Measurements from ENCODE around the gene FAM193B. TPM values are rescaled to one million over a fixed set of nuclear protein-coding genes. Genes with fewer than 3 reads are reported as not detected.
"Not testable (repeated sequence)": the region's sequence is repeated elsewhere in the genome, so short reads cannot be mapped to it uniquely, and the experiment has no call there.

FAM193B gene
- total and polyA plus RNA-seq, 9 of the 15 experiments (the other 6 are each of a cell fraction or from before 2014, with no cell fraction given) = 4.4 to 76.4 (median 37.3) TPM

GRCh38 chr5:177565046-177565445 is 10.7 kb upstream of the FAM193B start (continued):
- TF ChIP-seq HBP1 (CRISPR knock-in tag; IDR thresholded peaks at IDR 0.05) (no peak), NFRKB (IDR thresholded peaks at IDR 0.05; ENCODE audit: low read depth) (no peak), NFE2L1 (tag; IDR thresholded peaks at IDR 0.05; ENCODE audit: borderline replicate concordance, low read depth) (peak; percentile 62; the same call in 1 of the 2 replicates), NR3C1 (CRISPR knock-in tag; IDR thresholded peaks at IDR 0.05) (no peak)

GRCh38 chr5:177559446-177559941 is 5.1 kb upstream of the FAM193B start:
- H2AFZ ChIP-seq (ENCODE audit: low read depth, low read length); FAIRE-seq; H3K9ac ChIP-seq (ENCODE audit: insufficient read depth in 1 of 2, low read depth in 2 of 2, low read length in 2 of 2); H3K36me3 ChIP-seq (ENCODE audit: control insufficient read depth, insufficient read depth, low read length); DNase-seq (ENCODE audit: extremely low read depth in 1 of 4, low spot score in 3 of 4); H3K27me3 ChIP-seq (ENCODE audit: control insufficient read depth in 2 of 2, insufficient read depth in 2 of 2, low read length in 2 of 2); H4K20me1 ChIP-seq (replicated peaks; ENCODE audit: control insufficient read depth, insufficient read depth, low read length); ATAC-seq; in situ Hi-C loops (cut with MboI); H3K9me1 ChIP-seq (ENCODE audit: control insufficient read depth, insufficient read depth, low read length); H3K4me3 ChIP-seq; H3K27ac ChIP-seq (ENCODE audit: extremely low read depth, low read depth, low read length); BruUV-seq (replicated peaks); H3K9me3 ChIP-seq (replicated peaks; ENCODE audit: control insufficient read depth, insufficient read depth, low read depth, low read length); intact Hi-C loops (cut with micrococcal nuclease); CTCF ChIA-PET (ENCODE audit: low intra/inter-chr PET ratio); H3K4me2 ChIP-seq (ENCODE audit: insufficient read depth, low read length); H3K79me2 ChIP-seq (ENCODE audit: control insufficient read depth, insufficient read depth, low read length): not testable (repeated sequence)
- peaks cover 4 to 29% of the 10 kb centered on the region in 2 experiments; a peak in 4 of 5 replicates for H3K4me1 ChIP-seq (replicated peaks in 1 of 2; ENCODE audit: control insufficient read depth in 2 of 2, insufficient read depth in 2 of 2, low read length in 2 of 2)
- WGBS (ENCODE audit: insufficient coverage, low coverage, missing lambda C conversion rate) = 9% methylated on average over 6 of the region's 8 CpGs
- POLR2A ChIA-PET = interaction anchor here (0.6 to 1.3 kb wide), 2 partner anchors 13 to 19 kb away, joined by 3 read pairs; no protein-coding TSS in a partner anchor
- TF ChIP-seq MNT (conservative IDR thresholded peaks at IDR 0.05) (peak; percentile 27 to 59; a peak in 2 of 4 replicates), SMARCA4 (IDR thresholded peaks at IDR 0.05) (0 out of 2 replicates have a peak, but pooled peaks have one; percentile 22), NCOR1 (IDR thresholded peaks at IDR 0.05) (peak; percentile 50; the same call in 1 of the 2 replicates), DACH1 (IDR thresholded peaks at IDR 0.05; ENCODE audit: partially characterized antibody) (peak; percentile 22), TAL1 (IDR thresholded peaks at IDR 0.05) (peak; percentile 37; the same call in 1 of the 2 replicates), CBFA2T2 (conservative IDR thresholded peaks at IDR 0.05) (peak; percentile 68), HDAC1 (IDR thresholded peaks at IDR 0.05) (peak in 1 of 2 experiments; percentile 24; a peak in 1 of 4 replicates), CBFA2T3 (IDR thresholded peaks at IDR 0.05) (peak; percentile 82), KDM1A (IDR thresholded peaks at IDR 0.05) (peak in 1 of 2 experiments; percentile 38; a peak in 2 of 4 replicates), DPF2 (IDR thresholded peaks at IDR 0.05) (peak; percentile 47; the same call in 1 of the 2 replicates), ARID1B (IDR thresholded peaks at IDR 0.05) (peak; percentile 31; the same call in 1 of the 2 replicates)

Measured in K562 (cell line).